Pancreas (tissue), 10 donors: Measurements from ENCODE around the gene HEMK1. TPM values are rescaled to one million over a fixed set of nuclear protein-coding genes. Genes with fewer than 3 reads are reported as not detected.

ENCODE experiments used
- ATAC-seq, 4 donors: fragments of 200-7000 bp; cut with Tn5 transposase; one replicate each; pipeline versions ENCODE4 v1.8.0 to v1.9.1; 2020; ENCODE audit warnings: mild to moderate bottlenecking in 4 of 4, moderate library complexity in 4 of 4
- DNase-seq, 6 donors: peaks; one replicate each; pipeline ENCODE4 v3.0.0-alpha.2; 2020
- FAIRE-seq: peaks from 2 replicates; lab custom pipeline; 2012; peaks lifted over from hg19 to GRCh38; lab: Jason Lieb, UNC
- H3K27ac ChIP-seq, 4 donors: fragments of 200-600 bp; sonication (generic); 1 replicate in 3 of 4; 2 replicates in 1 of 4; pipeline versions ENCODE4 v1.5.0 to v1.8.0; 2020
- H3K27me3 ChIP-seq, 4 donors: fragments of 200-600 bp; one replicate each; pipeline ENCODE4 v1.8.0; 2021
- H3K36me3 ChIP-seq, 3 donors: fragments of 200-600 bp; sonication (generic) in 1 of 3; one replicate each; pipeline versions ENCODE4 v1.5.0 to v1.8.0; 2020 to 2021
- H3K4me1 ChIP-seq, 3 donors: fragments of 200-600 bp; one replicate each; pipeline ENCODE4 v1.8.0; 2021
- H3K4me3 ChIP-seq, 4 donors: fragments of 200-600 bp; sonication (generic) in 2 of 4; one replicate each; pipeline versions ENCODE4 v1.5.0 to v1.8.0; 2020 to 2021
- H3K9me3 ChIP-seq, 4 donors: fragments of 200-600 bp; one replicate each; pipeline ENCODE4 v1.8.0; 2021
- WGBS, 2 donors: extraction: QIAGEN DNeasy Blood & Tissue Kit; methylation state at CpG; one replicate each; pipeline ENCODE4 v1.1.7; 2013; 5-methylcytosine and 5-hydroxymethylcytosine counted together
- intact Hi-C, 3 donors: fragments of 100-400 bp; cut with DNase I; formaldehyde crosslinking; loops; one replicate each; pipeline versions ENCODE4 v1.11.1 to v1.14.2; 2022
- polyA plus RNA-seq, 2 donors: library from polyadenylated mRNA; stranded (reverse); fragments of 200-250 nt; gene quantifications; one replicate each; pipeline ENCODE4 v1.2.3, GENCODE V29; 2013
- total RNA-seq, 6 donors: library from RNA; stranded (reverse); fragmentation: NEBNext Ultra II Directional in 4 of 6; extraction: Animal tissue kit (Norgen Biotek cat#: 25700) in 4 of 6; gene quantifications; one replicate each; pipeline versions ENCODE4 v1.2.1 to v1.2.4, GENCODE V29; 2021 to 2023
- TF ChIP-seq, protein P1 (sequence below), 4 donors: fragments of 200-600 bp; sonication (generic) in 3 of 4; IDR thresholded peaks; one replicate each; pipeline versions ENCODE4 v1.5.0 to v1.8.0; 2021; ENCODE audit warnings: antibody characterized with exemption in 4 of 4
- donor health status: healthy with polysubstance abuse.
- donor health status: DM: no; HTN: no; CAD: no; lungs with moderate emphysema.
- donor health status: DM: no; HTN: no; CAD: no.
- donor health status: control.
- donor health status: control.
- donor health status: Bipolar disorder and iron deficiency.
- donor health status: DM: yes; HTN: yes; CAD: no.
- donor health status: DM: no; HTN: no; CAD: no.
- donor health status: DM: no; HTN: no; CAD: no.
- donor health status: DM: yes; HTN: yes; CAD: no.

The HEMK1 gene
- total and polyA plus RNA-seq, 8 donors, result 9.6 to 21.8 (median 12.5) TPM

DNA sequence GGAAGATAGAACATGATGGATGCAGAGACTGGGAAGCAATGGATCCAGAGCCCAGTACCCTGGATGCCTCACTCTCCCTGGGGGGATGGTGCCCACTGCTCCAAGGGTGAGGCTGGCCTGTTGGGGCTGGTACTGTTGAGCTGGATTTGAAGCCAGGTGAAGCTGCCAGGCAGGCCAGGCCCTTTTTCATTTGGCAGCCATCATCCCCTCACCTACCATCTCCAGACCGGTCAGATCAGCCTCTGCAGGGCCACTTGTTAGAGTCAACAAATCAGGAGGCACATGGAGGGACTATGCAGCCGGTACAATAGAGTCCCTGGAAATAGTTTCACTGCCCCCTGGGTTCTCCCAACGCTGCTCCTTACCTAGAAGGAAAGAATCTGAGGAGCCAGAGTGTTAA lies 53.6 kb downstream of the HEMK1 start:
- no peak overlapping the region for H3K4me3 ChIP-seq

DNA sequence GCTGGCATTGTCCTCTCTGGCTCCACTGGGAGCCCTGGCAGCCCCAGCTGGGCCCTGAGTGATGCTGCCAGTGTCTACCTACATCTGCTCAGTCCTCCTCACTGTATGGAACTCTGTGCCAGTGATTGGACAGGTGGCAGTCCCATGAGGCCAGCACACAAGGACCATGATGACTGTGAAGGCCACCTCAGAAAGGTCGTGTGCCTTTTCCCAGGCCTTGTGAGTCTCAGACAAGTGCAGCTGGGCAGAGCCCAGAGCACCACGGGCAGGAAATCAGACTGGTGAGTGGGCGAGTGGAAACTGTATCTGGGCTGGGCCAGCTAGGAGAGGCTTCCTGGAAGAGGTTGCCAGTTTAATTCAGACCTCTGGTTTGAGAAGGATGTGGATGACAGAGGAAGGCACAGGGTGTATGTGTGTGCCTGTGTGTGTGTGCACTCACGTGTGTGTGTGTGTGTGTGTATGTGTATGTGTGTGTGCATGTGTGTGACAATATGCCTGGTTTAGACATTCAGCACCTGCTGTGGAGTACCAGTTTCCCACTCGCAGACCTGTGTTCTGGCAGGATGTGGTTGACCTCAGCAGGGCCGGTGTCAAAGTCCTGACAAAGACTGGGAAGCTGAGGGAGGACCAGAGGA lies 54.6 kb downstream of the HEMK1 start:
- no peaks in the 10 kb centered on the region for H3K36me3 ChIP-seq
- no peak for FAIRE-seq
- 32 to 35% methylated on average over 6 of the region's 6 CpGs for WGBS, 2 donors
- H3K27ac ChIP-seq, result peak overlapping the region in 1 of 4 donors; percentile 44
- no peaks in the 10 kb centered on the region for H3K27me3 ChIP-seq
- intact Hi-C loops, result loop anchor here in 2 of 3 donors (5.0 to 10.0 kb wide), 2 partner anchors 751 to 753 kb away; no protein-coding TSS in a partner anchor
- H3K4me1 ChIP-seq, result peaks cover 0 to 8% (median 3%) of the 10 kb centered on the region in 3 donors
- peak in 3 of 4 donors; percentile 12 to 49 (median 14) for ATAC-seq
- H3K4me3 ChIP-seq, result no peak overlapping the region
- TF ChIP-seq, protein P1, sequence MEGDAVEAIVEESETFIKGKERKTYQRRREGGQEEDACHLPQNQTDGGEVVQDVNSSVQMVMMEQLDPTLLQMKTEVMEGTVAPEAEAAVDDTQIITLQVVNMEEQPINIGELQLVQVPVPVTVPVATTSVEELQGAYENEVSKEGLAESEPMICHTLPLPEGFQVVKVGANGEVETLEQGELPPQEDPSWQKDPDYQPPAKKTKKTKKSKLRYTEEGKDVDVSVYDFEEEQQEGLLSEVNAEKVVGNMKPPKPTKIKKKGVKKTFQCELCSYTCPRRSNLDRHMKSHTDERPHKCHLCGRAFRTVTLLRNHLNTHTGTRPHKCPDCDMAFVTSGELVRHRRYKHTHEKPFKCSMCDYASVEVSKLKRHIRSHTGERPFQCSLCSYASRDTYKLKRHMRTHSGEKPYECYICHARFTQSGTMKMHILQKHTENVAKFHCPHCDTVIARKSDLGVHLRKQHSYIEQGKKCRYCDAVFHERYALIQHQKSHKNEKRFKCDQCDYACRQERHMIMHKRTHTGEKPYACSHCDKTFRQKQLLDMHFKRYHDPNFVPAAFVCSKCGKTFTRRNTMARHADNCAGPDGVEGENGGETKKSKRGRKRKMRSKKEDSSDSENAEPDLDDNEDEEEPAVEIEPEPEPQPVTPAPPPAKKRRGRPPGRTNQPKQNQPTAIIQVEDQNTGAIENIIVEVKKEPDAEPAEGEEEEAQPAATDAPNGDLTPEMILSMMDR (IDR thresholded peaks at IDR 0.05), result no peak
- peak in 1 of 6 donors; percentile 7 for DNase-seq
- H3K9me3 ChIP-seq, result no peaks in the 10 kb centered on the region

More for the DNA sequence above, 53.6 kb downstream of the HEMK1 start:
- no peak for ATAC-seq
- H3K4me1 ChIP-seq, result peaks cover 0 to 14% (median 10%) of the 10 kb centered on the region in 3 donors
- FAIRE-seq, result no peak
- no peak for DNase-seq
- H3K27ac ChIP-seq, result no peak overlapping the region
- TF ChIP-seq, protein P1 (IDR thresholded peaks at IDR 0.05), result no peak
- no peaks in the 10 kb centered on the region for H3K27me3 ChIP-seq
- intact Hi-C loops, result loop anchor here in 2 of 3 donors (5.0 to 10.0 kb wide), 2 partner anchors 752 to 754 kb away; no protein-coding TSS in a partner anchor
- WGBS, 2 donors, result 84 to 96% methylated on average over 3 of the region's 3 CpGs
- no peaks in the 10 kb centered on the region for H3K9me3 ChIP-seq
- H3K36me3 ChIP-seq, result no peaks in the 10 kb centered on the region

DNA sequence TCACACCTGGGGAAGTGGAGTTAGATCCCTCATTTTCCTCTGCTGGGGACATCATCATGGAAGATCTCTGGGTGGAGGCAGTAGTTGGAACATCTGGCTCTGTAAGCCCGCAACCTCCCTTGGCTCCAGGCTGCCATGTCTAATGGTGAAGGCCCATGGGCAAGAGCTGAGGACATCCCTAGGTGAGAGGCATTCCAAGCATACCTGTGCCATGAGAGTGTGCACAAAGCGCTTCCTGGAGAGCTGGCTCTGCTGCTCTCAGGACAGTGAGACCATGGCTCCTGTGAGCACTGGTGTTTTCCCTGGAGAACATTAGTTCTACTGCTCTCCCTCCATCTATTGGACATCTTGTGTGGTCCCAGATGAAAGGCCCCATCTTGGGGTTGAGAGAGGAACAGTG lies 55.3 kb downstream of the HEMK1 start:
- peak in 1 of 6 donors; percentile 11 for DNase-seq
- WGBS, 2 donors, result 79 to 81% methylated on average over 2 of the region's 2 CpGs
- no peaks in the 10 kb centered on the region for H3K9me3 ChIP-seq
- TF ChIP-seq, protein P1 (IDR thresholded peaks at IDR 0.05), result no peak
- H3K27me3 ChIP-seq, result no peaks in the 10 kb centered on the region
- peak in 3 of 4 donors; percentile 23 to 78 (median 41) for ATAC-seq
- FAIRE-seq, result no peak
- no peaks in the 10 kb centered on the region for H3K36me3 ChIP-seq
- intact Hi-C loops, result loop anchor here in 2 of 3 donors (5.0 to 10.0 kb wide), 2 partner anchors 750 to 753 kb away; no protein-coding TSS in a partner anchor
- H3K4me3 ChIP-seq, result no peak overlapping the region
- H3K4me1 ChIP-seq, result peaks cover 0 to 7% (median 3%) of the 10 kb centered on the region in 3 donors
- H3K27ac ChIP-seq, result peak overlapping the region in 1 of 4 donors; percentile 44

- WGBS, 2 donors, result 81 to 84% methylated on average over 18 of the region's 18 CpGs
- ATAC-seq (no peak), FAIRE-seq (no peak), DNase-seq (peak in 1 of 6 donors; percentile 33)
- no peak overlapping the region for H3K27ac ChIP-seq
- H3K36me3 ChIP-seq, result no peaks in the 10 kb centered on the region
- no peaks in the 10 kb centered on the region for H3K27me3 ChIP-seq
- intact Hi-C loops, result loop anchor here in 1 of 3 donors (10.0 kb wide), 1 partner anchor 749 kb away; no protein-coding TSS in a partner anchor
- TF ChIP-seq, protein P1 (IDR thresholded peaks at IDR 0.05), result no peak
- peaks cover 0 to 7% (median 3%) of the 10 kb centered on the region in 3 donors for H3K4me1 ChIP-seq
- no peaks in the 10 kb centered on the region for H3K9me3 ChIP-seq
- no peak overlapping the region for H3K4me3 ChIP-seq
These were observed 56.2 kb downstream of the HEMK1 start for GRCh38 chr3:50625231-50626182.
